GM19099 (cell line): ENCODE measurements around the gene NECTIN1.

Experiments
- POLR2A ChIP-seq: IDR thresholded peaks from 3 replicates; pipeline ENCODE4 v1.6.1; 2011; ENCODE audit warnings: low read depth; ENCODE audit not compliant: insufficient read length; ENCODE audit errors: extremely low read depth

NECTIN1 gene

GRCh38 chr11:119687373-119688046 lies 41.5 kb downstream of the NECTIN1 start:
- no peak for TF ChIP-seq POLR2A

- no peak for TF ChIP-seq POLR2A
Measured at GRCh38 chr11:119686177-119686882, 42.7 kb downstream of the NECTIN1 start.

GRCh38 chr11:119685111-119685746 lies 43.8 kb downstream of the NECTIN1 start:
- no peak for TF ChIP-seq POLR2A

- TF ChIP-seq POLR2A = no peak
Measured at GRCh38 chr11:119684361-119685110, 44.5 kb downstream of the NECTIN1 start.

- TF ChIP-seq POLR2A = no peak
Measured at GRCh38 chr11:119683783-119684182, 45.2 kb downstream of the NECTIN1 start.

- TF ChIP-seq POLR2A = no peak
Measured at GRCh38 chr11:119681361-119681910, 47.6 kb downstream of the NECTIN1 start.

GRCh38 chr11:119680541-119681360 lies 48.2 kb downstream of the NECTIN1 start:
- TF ChIP-seq POLR2A = no peak

GRCh38 chr11:119679346-119679745 lies 49.7 kb downstream of the NECTIN1 start:
- no peak for TF ChIP-seq POLR2A

- no peak for TF ChIP-seq POLR2A
Measured at GRCh38 chr11:119678351-119678750, 50.6 kb downstream of the NECTIN1 start.

- no peak for TF ChIP-seq POLR2A
Measured at GRCh38 chr11:119677840-119678239, 51.2 kb downstream of the NECTIN1 start.

GRCh38 chr11:119676461-119677020 lies 52.5 kb downstream of the NECTIN1 start:
- no peak for TF ChIP-seq POLR2A

- TF ChIP-seq POLR2A = peak; percentile 50
Measured at GRCh38 chr11:119673759-119674336, 55.2 kb downstream of the NECTIN1 start.

- no peak for TF ChIP-seq POLR2A
Measured at GRCh38 chr11:119673052-119673758, 55.8 kb downstream of the NECTIN1 start.
